HFFc6 (cell line): ENCODE results near the gene INTS12. TPM values are rescaled to one million over a fixed set of nuclear protein-coding genes. Genes with fewer than 3 reads are reported as not detected.

ENCODE experiments used
- DNase-seq: peaks from one replicate; pipeline ENCODE4 v3.0.0-alpha.2; 2018
- H3K27ac Mint-ChIP-seq: 2 replicates; pipeline ENCODE4 v1.8.0; 2020; ENCODE audit warnings: mild to moderate bottlenecking, mixed read lengths
- H3K27me3 Mint-ChIP-seq: 2 replicates; pipeline ENCODE4 v1.8.0; 2021; ENCODE audit warnings: mild to moderate bottlenecking, moderate library complexity, mixed read lengths; ENCODE audit not compliant: insufficient read depth
- H3K36me3 Mint-ChIP-seq: 2 replicates; pipeline ENCODE4 v1.8.0; 2021; ENCODE audit warnings: low read depth, mixed read lengths
- H3K4me1 Mint-ChIP-seq: 2 replicates; pipeline ENCODE4 v1.8.0; 2020; ENCODE audit warnings: low read depth, mixed read lengths
- H3K4me3 Mint-ChIP-seq: 2 replicates; pipeline ENCODE4 v1.8.0; 2020; ENCODE audit warnings: mild to moderate bottlenecking, moderate library complexity, mixed read lengths
- H3K9me3 Mint-ChIP-seq: 2 replicates; pipeline ENCODE4 v1.8.0; 2020; ENCODE audit warnings: mild to moderate bottlenecking, mixed read lengths
- CTCF ChIP-seq: fragments of 200-600 bp; sonication (generic); IDR thresholded peaks from 2 replicates; pipeline ENCODE4 v1.5.0; 2021; ENCODE audit warnings: antibody characterized with exemption, mild to moderate bottlenecking
- total RNA-seq, 6 experiments: library from RNA; stranded (reverse); fragmentation: NEBNext Ultra II Directional; extraction: Animal tissue kit (Norgen Biotek cat#: 25700); gene quantifications; 2 replicates in 1 of 6; 3 replicates in 5 of 6; pipeline ENCODE4 v1.2.3, GENCODE V29; 2021

INTS12 gene
- total RNA-seq, 6 experiments from 2014 or later = 22.1 to 25.1 (median 23.4) TPM

- Mint-ChIP-seq H3K4me3 (no peak overlapping the region), H3K36me3 (no peaks in the 10 kb centered on the region), H3K9me3 (no peaks in the 10 kb centered on the region), H3K27ac (no peak overlapping the region), H3K27me3 (peaks cover 4% of the 10 kb centered on the region; the same call in 1 of the 2 replicates), H3K4me1 (no peaks in the 10 kb centered on the region)
- TF ChIP-seq CTCF = no peak
- no peak for DNase-seq
Measured at GRCh38 chr4:105651884-105652283, 56.6 kb downstream of the INTS12 start.

- peaks cover 4% of the 10 kb centered on the region; the same call in 1 of the 2 replicates for H3K27me3 Mint-ChIP-seq
- H3K9me3 Mint-ChIP-seq = no peaks in the 10 kb centered on the region
- no peak for TF ChIP-seq CTCF
- no peaks in the 10 kb centered on the region for H3K36me3 Mint-ChIP-seq
- no peak overlapping the region for H3K27ac Mint-ChIP-seq
- no peaks in the 10 kb centered on the region for H3K4me1 Mint-ChIP-seq
- H3K4me3 Mint-ChIP-seq = no peak overlapping the region
- DNase-seq = no peak
Measured at GRCh38 chr4:105650190-105650589, 58.3 kb downstream of the INTS12 start.

- no peaks in the 10 kb centered on the region for H3K4me1 Mint-ChIP-seq
- DNase-seq = no peak
- TF ChIP-seq CTCF = no peak
- H3K36me3 Mint-ChIP-seq = no peaks in the 10 kb centered on the region
- H3K27ac Mint-ChIP-seq = no peak overlapping the region
- H3K9me3 Mint-ChIP-seq = no peaks in the 10 kb centered on the region
- no peak overlapping the region for H3K4me3 Mint-ChIP-seq
- peaks cover 3% of the 10 kb centered on the region; the same call in 1 of the 2 replicates for H3K27me3 Mint-ChIP-seq
Measured at GRCh38 chr4:105645440-105645839, 63.0 kb downstream of the INTS12 start.

GRCh38 chr4:105644257-105644656 is 64.2 kb downstream of the INTS12 start:
- no peaks in the 10 kb centered on the region for H3K4me1 Mint-ChIP-seq
- H3K27me3 Mint-ChIP-seq = no peaks in the 10 kb centered on the region; the same call in 1 of the 2 replicates
- H3K4me3 Mint-ChIP-seq = no peak overlapping the region
- TF ChIP-seq CTCF = no peak
- H3K9me3 Mint-ChIP-seq = no peaks in the 10 kb centered on the region
- H3K27ac Mint-ChIP-seq = no peak overlapping the region
- no peaks in the 10 kb centered on the region for H3K36me3 Mint-ChIP-seq
- no peak for DNase-seq

- DNase-seq = no peak
- Mint-ChIP-seq H3K9me3 (no peaks in the 10 kb centered on the region), H3K27ac (no peak overlapping the region), H3K27me3 (no peaks in the 10 kb centered on the region; the same call in 1 of the 2 replicates), H3K36me3 (no peaks in the 10 kb centered on the region), H3K4me3 (no peak overlapping the region), H3K4me1 (no peaks in the 10 kb centered on the region)
- TF ChIP-seq CTCF = no peak
Measured at GRCh38 chr4:105641845-105642244, 66.6 kb downstream of the INTS12 start.
